RWPE2 (cell line): ENCODE results near the gene CA10.
A peak's percentile ranks its signal among the peaks of the same experiment; 100 is the strongest.

ENCODE experiments used
- ATAC-seq: fragments of 200-7000 bp; cut with Tn5 transposase; 3 replicates; pipeline ENCODE4 v1.9.1; 2021; ENCODE audit warnings: low read depth
- DNase-seq: peaks from one replicate; pipeline ENCODE4 v3.0.0-alpha.2; 2020; ENCODE audit warnings: low spot score
- H3K27ac ChIP-seq: fragments of 450-650 bp; 2 replicates; pipeline ENCODE4 v1.5.1; 2017; ENCODE audit warnings: mild to moderate bottlenecking; ENCODE audit not compliant: poor library complexity, severe bottlenecking
- H3K27me3 ChIP-seq: fragments of 250-450 bp; sonication (Bioruptor Pico); 2 replicates; pipeline ENCODE4 v1.5.1; 2021; ENCODE audit warnings: mild to moderate bottlenecking, moderate library complexity; ENCODE audit not compliant: insufficient read depth, poor library complexity, severe bottlenecking
- H3K36me3 ChIP-seq: fragments of 250-450 bp; sonication (Bioruptor Pico); 2 replicates; pipeline ENCODE4 v1.5.1; 2020; ENCODE audit warnings: low read depth, mild to moderate bottlenecking, moderate library complexity
- H3K4me1 ChIP-seq: fragments of 250-450 bp; sonication (Bioruptor Pico); 2 replicates; pipeline ENCODE4 v1.5.1; 2021; ENCODE audit warnings: mild to moderate bottlenecking, moderate library complexity; ENCODE audit not compliant: insufficient read depth, poor library complexity, severe bottlenecking
- H3K4me3 ChIP-seq: fragments of 250-450 bp; sonication (Bioruptor Pico); 2 replicates; pipeline ENCODE4 v1.5.1; 2021; ENCODE audit warnings: mild to moderate bottlenecking, moderate library complexity; ENCODE audit not compliant: severe bottlenecking
- H3K9me3 ChIP-seq: fragments of 250-450 bp; sonication (Bioruptor Pico); 2 replicates; pipeline ENCODE4 v1.5.1; 2021; ENCODE audit warnings: mild to moderate bottlenecking, moderate library complexity; ENCODE audit not compliant: severe bottlenecking
- CTCF ChIP-seq: fragments of 450-650 bp; IDR thresholded peaks from one replicate; pipeline ENCODE4 v1.5.1; 2017; ENCODE audit warnings: mild to moderate bottlenecking, moderate library complexity; ENCODE audit not compliant: poor library complexity, severe bottlenecking

Gene CA10

GRCh38 chr17:51869387-51869786 lies 289.1 kb downstream of the CA10 start:
- no peak for DNase-seq
- Histone ChIP-seq H3K36me3 (no peaks in the 10 kb centered on the region), H3K4me3 (no peak overlapping the region), H3K4me1 (no peaks in the 10 kb centered on the region), H3K9me3 (no peaks in the 10 kb centered on the region), H3K27ac (no peak overlapping the region), H3K27me3 (no peaks in the 10 kb centered on the region)
- ATAC-seq = no peak
- TF ChIP-seq CTCF = no peak

GRCh38 chr17:51860954-51861561 lies 297.5 kb downstream of the CA10 start:
- no peak for DNase-seq
- peak; percentile 39 for TF ChIP-seq CTCF
- H3K27ac ChIP-seq = no peak overlapping the region
- H3K36me3 ChIP-seq = no peaks in the 10 kb centered on the region
- ATAC-seq = no peak
- H3K4me3 ChIP-seq = no peak overlapping the region
- no peaks in the 10 kb centered on the region for H3K4me1 ChIP-seq
- H3K9me3 ChIP-seq = no peaks in the 10 kb centered on the region
- peaks cover 3% of the 10 kb centered on the region for H3K27me3 ChIP-seq

- peak; percentile 44; the same call in 1 of the 3 replicates for ATAC-seq
Measured at GRCh38 chr17:51857052-51857597, 301.4 kb downstream of the CA10 start.

GRCh38 chr17:51855806-51856205 lies 302.7 kb downstream of the CA10 start:
- Histone ChIP-seq H3K9me3 (no peaks in the 10 kb centered on the region), H3K27ac (no peak overlapping the region), H3K4me3 (no peak overlapping the region), H3K27me3 (peaks cover 7% of the 10 kb centered on the region), H3K4me1 (no peaks in the 10 kb centered on the region), H3K36me3 (no peaks in the 10 kb centered on the region)
- no peak for TF ChIP-seq CTCF
- ATAC-seq (no peak), DNase-seq (no peak)

More at GRCh38 chr17:51857052-51857597, 301.4 kb downstream of the CA10 start:
- no peak for DNase-seq
- no peak overlapping the region for H3K27ac ChIP-seq
- TF ChIP-seq CTCF = no peak
- H3K36me3 ChIP-seq = no peaks in the 10 kb centered on the region
- no peak overlapping the region for H3K4me3 ChIP-seq
- H3K27me3 ChIP-seq = peaks cover 7% of the 10 kb centered on the region
- no peaks in the 10 kb centered on the region for H3K4me1 ChIP-seq
- H3K9me3 ChIP-seq = no peaks in the 10 kb centered on the region

GRCh38 chr17:51853857-51854256 lies 304.7 kb downstream of the CA10 start:
- no peaks in the 10 kb centered on the region for H3K36me3 ChIP-seq
- H3K27me3 ChIP-seq = peaks cover 7% of the 10 kb centered on the region
- peaks cover under 1% of the 10 kb centered on the region for H3K4me1 ChIP-seq
- TF ChIP-seq CTCF = no peak
- H3K4me3 ChIP-seq = no peak overlapping the region
- ATAC-seq (peak; percentile 75), DNase-seq (no peak)
- no peaks in the 10 kb centered on the region for H3K9me3 ChIP-seq
- H3K27ac ChIP-seq = no peak overlapping the region
